GM12878 (cell line): Measurements from ENCODE around the gene CAMK2N2.

Experiments used
- BACH1 ChIP-seq: fragments of 450-650 bp; IDR thresholded peaks from 2 replicates; pipeline ENCODE4 v1.6.1; 2017; ENCODE audit warnings: mild to moderate bottlenecking, borderline replicate concordance
- FOXK2 ChIP-seq: fragments of 450-650 bp; IDR thresholded peaks from 2 replicates; pipeline ENCODE4 v1.6.1; 2017; ENCODE audit warnings: mild to moderate bottlenecking, moderate library complexity
- FOXM1 ChIP-seq: IDR thresholded peaks from 2 replicates; pipeline ENCODE4 v1.6.1; 2012; ENCODE audit warnings: low read depth, mild to moderate bottlenecking, inconsistent platforms, low read length, moderate library complexity
- HDAC2 ChIP-seq: fragments of 200-600 bp; sonication (generic); IDR thresholded peaks from 2 replicates; pipeline ENCODE4 v1.6.1; 2017
- NBN ChIP-seq: fragments of 450-650 bp; IDR thresholded peaks from 2 replicates; pipeline ENCODE4 v1.6.1; 2016
- POLR2A ChIP-seq: IDR thresholded peaks from 2 replicates; pipeline ENCODE4 v1.6.1; 2011; ENCODE audit warnings: low read depth, mild to moderate bottlenecking, low read length
- TAF1 ChIP-seq: IDR thresholded peaks from 2 replicates; pipeline ENCODE4 v1.6.1; 2011; ENCODE audit warnings: mild to moderate bottlenecking, low read depth, low read length, borderline replicate concordance
- TCF12 ChIP-seq: IDR thresholded peaks from 2 replicates; pipeline ENCODE4 v1.6.1; 2011; ENCODE audit warnings: low read depth, mild to moderate bottlenecking, low read length
- TF ChIP-seq, protein P1 (sequence below): IDR thresholded peaks from 2 replicates; pipeline ENCODE4 v1.6.1; 2011; ENCODE audit warnings: low read depth, mild to moderate bottlenecking, low read length, moderate library complexity, borderline replicate concordance; ENCODE audit errors: extremely low read depth
- TF ChIP-seq, protein P2 (sequence below), 3 experiments: IDR thresholded peaks in 2 of 3; conservative IDR thresholded peaks in 1 of 3; 2 replicates each; pipeline ENCODE4 v1.5.1; 2011; ENCODE audit warnings: low read depth in 3 of 3, low read length in 3 of 3, mild to moderate bottlenecking in 3 of 3, control low read depth in 2 of 3, moderate library complexity in 2 of 3, inconsistent platforms in 1 of 3, mixed read lengths in 1 of 3; ENCODE audit not compliant: control insufficient read depth in 2 of 3, insufficient read depth in 1 of 3; ENCODE audit errors: extremely low read depth in 1 of 3
- TF ChIP-seq, protein P3 (sequence below): fragments of 450-650 bp; IDR thresholded peaks from 2 replicates; pipeline ENCODE4 v1.6.1; 2017; ENCODE audit warnings: mild to moderate bottlenecking
- TF ChIP-seq, protein P4 (sequence below): IDR thresholded peaks from 2 replicates; pipeline ENCODE4 v1.6.1; 2012; ENCODE audit warnings: mild to moderate bottlenecking, low read depth, low read length

DNA sequence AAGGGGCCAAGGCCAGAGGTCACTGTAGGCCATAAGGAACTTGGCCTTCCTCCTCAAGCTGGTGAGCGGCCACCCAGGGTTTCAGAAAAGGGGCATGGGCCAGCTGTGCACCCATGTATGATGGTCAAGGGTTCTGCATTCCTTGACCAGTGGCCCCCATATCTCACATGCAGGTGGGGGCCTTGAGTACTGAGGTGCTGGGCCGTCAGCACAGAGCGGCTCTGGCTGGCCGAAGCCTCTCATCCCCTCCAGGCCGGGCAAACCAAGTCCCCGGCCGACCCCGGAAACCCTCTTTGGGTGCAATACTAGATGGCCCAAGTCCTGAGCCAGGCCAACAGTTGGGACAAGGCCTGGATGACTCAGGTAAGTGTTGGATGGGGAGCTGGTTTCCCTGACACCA, 22.1 kb downstream of the CAMK2N2 start:
- no peak for TF ChIP-seq FOXM1
- TF ChIP-seq, protein P1, sequence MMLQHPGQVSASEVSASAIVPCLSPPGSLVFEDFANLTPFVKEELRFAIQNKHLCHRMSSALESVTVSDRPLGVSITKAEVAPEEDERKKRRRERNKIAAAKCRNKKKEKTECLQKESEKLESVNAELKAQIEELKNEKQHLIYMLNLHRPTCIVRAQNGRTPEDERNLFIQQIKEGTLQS, result no peak
- no peak for TF ChIP-seq HDAC2
- TF ChIP-seq, protein P2, sequence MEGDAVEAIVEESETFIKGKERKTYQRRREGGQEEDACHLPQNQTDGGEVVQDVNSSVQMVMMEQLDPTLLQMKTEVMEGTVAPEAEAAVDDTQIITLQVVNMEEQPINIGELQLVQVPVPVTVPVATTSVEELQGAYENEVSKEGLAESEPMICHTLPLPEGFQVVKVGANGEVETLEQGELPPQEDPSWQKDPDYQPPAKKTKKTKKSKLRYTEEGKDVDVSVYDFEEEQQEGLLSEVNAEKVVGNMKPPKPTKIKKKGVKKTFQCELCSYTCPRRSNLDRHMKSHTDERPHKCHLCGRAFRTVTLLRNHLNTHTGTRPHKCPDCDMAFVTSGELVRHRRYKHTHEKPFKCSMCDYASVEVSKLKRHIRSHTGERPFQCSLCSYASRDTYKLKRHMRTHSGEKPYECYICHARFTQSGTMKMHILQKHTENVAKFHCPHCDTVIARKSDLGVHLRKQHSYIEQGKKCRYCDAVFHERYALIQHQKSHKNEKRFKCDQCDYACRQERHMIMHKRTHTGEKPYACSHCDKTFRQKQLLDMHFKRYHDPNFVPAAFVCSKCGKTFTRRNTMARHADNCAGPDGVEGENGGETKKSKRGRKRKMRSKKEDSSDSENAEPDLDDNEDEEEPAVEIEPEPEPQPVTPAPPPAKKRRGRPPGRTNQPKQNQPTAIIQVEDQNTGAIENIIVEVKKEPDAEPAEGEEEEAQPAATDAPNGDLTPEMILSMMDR (IDR thresholded peaks at IDR 0.05 in 2 of 3, conservative IDR thresholded peaks at IDR 0.05 in 1 of 3; ENCODE audit: control insufficient read depth in 2 of 3, extremely low read depth in 1 of 3, insufficient read depth in 1 of 3, low read depth in 3 of 3, low read length in 3 of 3), result no peak
- no peak for TF ChIP-seq TCF12
- TF ChIP-seq BACH1, result no peak
- TF ChIP-seq, protein P3, sequence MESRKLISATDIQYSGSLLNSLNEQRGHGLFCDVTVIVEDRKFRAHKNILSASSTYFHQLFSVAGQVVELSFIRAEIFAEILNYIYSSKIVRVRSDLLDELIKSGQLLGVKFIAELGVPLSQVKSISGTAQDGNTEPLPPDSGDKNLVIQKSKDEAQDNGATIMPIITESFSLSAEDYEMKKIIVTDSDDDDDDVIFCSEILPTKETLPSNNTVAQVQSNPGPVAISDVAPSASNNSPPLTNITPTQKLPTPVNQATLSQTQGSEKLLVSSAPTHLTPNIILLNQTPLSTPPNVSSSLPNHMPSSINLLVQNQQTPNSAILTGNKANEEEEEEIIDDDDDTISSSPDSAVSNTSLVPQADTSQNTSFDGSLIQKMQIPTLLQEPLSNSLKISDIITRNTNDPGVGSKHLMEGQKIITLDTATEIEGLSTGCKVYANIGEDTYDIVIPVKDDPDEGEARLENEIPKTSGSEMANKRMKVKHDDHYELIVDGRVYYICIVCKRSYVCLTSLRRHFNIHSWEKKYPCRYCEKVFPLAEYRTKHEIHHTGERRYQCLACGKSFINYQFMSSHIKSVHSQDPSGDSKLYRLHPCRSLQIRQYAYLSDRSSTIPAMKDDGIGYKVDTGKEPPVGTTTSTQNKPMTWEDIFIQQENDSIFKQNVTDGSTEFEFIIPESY, result no peak
- TF ChIP-seq TAF1, result no peak
- no peak for TF ChIP-seq FOXK2
- no peak for TF ChIP-seq POLR2A
- TF ChIP-seq, protein P4, sequence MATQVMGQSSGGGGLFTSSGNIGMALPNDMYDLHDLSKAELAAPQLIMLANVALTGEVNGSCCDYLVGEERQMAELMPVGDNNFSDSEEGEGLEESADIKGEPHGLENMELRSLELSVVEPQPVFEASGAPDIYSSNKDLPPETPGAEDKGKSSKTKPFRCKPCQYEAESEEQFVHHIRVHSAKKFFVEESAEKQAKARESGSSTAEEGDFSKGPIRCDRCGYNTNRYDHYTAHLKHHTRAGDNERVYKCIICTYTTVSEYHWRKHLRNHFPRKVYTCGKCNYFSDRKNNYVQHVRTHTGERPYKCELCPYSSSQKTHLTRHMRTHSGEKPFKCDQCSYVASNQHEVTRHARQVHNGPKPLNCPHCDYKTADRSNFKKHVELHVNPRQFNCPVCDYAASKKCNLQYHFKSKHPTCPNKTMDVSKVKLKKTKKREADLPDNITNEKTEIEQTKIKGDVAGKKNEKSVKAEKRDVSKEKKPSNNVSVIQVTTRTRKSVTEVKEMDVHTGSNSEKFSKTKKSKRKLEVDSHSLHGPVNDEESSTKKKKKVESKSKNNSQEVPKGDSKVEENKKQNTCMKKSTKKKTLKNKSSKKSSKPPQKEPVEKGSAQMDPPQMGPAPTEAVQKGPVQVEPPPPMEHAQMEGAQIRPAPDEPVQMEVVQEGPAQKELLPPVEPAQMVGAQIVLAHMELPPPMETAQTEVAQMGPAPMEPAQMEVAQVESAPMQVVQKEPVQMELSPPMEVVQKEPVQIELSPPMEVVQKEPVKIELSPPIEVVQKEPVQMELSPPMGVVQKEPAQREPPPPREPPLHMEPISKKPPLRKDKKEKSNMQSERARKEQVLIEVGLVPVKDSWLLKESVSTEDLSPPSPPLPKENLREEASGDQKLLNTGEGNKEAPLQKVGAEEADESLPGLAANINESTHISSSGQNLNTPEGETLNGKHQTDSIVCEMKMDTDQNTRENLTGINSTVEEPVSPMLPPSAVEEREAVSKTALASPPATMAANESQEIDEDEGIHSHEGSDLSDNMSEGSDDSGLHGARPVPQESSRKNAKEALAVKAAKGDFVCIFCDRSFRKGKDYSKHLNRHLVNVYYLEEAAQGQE, result no peak
- no peak for TF ChIP-seq NBN
